Left forelimb (tissue), 1 donor: Measurements from ENCODE around the gene FASLG.
"Not testable (repeated sequence)": the region's sequence is repeated elsewhere in the genome, so short reads cannot be mapped to it uniquely, and the experiment has no call there.

Experiments used
- DNase-seq: peaks from one replicate; pipeline ENCODE4 v3.0.0-alpha.2; 2018; ENCODE audit warnings: low spot score

Gene FASLG

GRCh38 chr1:172682812-172683211 is 23.9 kb downstream of the FASLG start:
- no peak for DNase-seq

- DNase-seq = no peak
Observed at GRCh38 chr1:172686143-172686542, 27.2 kb downstream of the FASLG start.

- DNase-seq = not testable (repeated sequence)
Observed at GRCh38 chr1:172688428-172689085, 29.7 kb downstream of the FASLG start.

- not testable (repeated sequence) for DNase-seq
Observed at GRCh38 chr1:172690925-172691324, 32.0 kb downstream of the FASLG start.

GRCh38 chr1:172697534-172698002 is 38.7 kb downstream of the FASLG start:
- DNase-seq = no peak

- no peak for DNase-seq
Observed at GRCh38 chr1:172698224-172698623, 39.3 kb downstream of the FASLG start.

GRCh38 chr1:172699111-172699510 is 40.2 kb downstream of the FASLG start:
- no peak for DNase-seq

GRCh38 chr1:172699695-172700227 is 40.9 kb downstream of the FASLG start:
- DNase-seq = no peak

GRCh38 chr1:172700556-172700955 is 41.7 kb downstream of the FASLG start:
- no peak for DNase-seq

GRCh38 chr1:172704001-172704400 is 45.1 kb downstream of the FASLG start:
- no peak for DNase-seq

GRCh38 chr1:172704420-172705210 is 45.7 kb downstream of the FASLG start:
- no peak for DNase-seq

- DNase-seq = no peak
Observed at GRCh38 chr1:172708452-172708851, 49.5 kb downstream of the FASLG start.

GRCh38 chr1:172711558-172711957 is 52.7 kb downstream of the FASLG start:
- DNase-seq = no peak

GRCh38 chr1:172713466-172713865 is 54.6 kb downstream of the FASLG start:
- no peak for DNase-seq
